ENCODE results near the gene MTMR3. TPM values are rescaled to one million over a fixed set of nuclear protein-coding genes. Genes with fewer than 3 reads are reported as not detected.

Gene MTMR3
- total RNA-seq, 2 experiments from 2014 or later, result 17.6 to 22.2 TPM

DNA sequence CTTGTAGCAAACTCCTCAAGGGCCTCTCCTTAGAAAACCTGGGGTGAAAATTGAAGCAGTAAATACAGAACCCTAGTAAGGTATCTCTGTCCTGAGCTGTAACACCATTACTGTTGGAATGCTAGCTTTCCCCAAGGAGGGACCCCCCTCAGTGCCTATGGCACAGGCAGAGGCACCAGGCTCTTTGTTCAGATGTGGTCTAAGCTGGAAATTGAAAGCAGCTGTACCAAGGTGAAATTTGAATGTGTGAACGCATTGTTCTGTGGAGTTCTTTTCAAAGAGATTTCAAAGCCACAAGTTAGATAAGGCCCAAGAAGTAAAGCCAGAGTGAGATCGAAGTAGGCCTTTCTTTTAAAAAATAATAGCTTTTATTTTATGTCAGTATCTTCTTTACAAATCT, 125.4 kb downstream of the MTMR3 start:
- H3K9me2 ChIP-seq (ENCODE audit: insufficient read depth, low read length), result no peaks in the 10 kb centered on the region
- no peaks in the 10 kb centered on the region for H4K20me1 ChIP-seq (ENCODE audit: insufficient read depth, low read length)
- CTCF ChIA-PET (ENCODE audit: unreplicated experiment), result interaction anchor here (1.0 kb wide), 1 partner anchor 11 kb away, joined by 4 read pairs; no protein-coding TSS in a partner anchor
- H3K27ac ChIP-seq (ENCODE audit: low read depth, low read length, poor library complexity, severe bottlenecking), result no peak overlapping the region
- H3K4me2 ChIP-seq (ENCODE audit: low read length), result no peak overlapping the region
- H3K4me1 ChIP-seq (ENCODE audit: insufficient read depth, low read length, poor library complexity, severe bottlenecking), result no peaks in the 10 kb centered on the region
- intact Hi-C loops (cut with micrococcal nuclease; ENCODE audit: unreplicated experiment), result loop anchor here (5.0 to 10.0 kb wide), 3 partner anchors 174 to 611 kb away; partner anchors contain the start of gene ASCC2
- no TSS peak for BruUV-seq (replicated peaks)
- no peaks in the 10 kb centered on the region for H3K9me3 ChIP-seq (ENCODE audit: low read length)
- TF ChIP-seq, protein P1, sequence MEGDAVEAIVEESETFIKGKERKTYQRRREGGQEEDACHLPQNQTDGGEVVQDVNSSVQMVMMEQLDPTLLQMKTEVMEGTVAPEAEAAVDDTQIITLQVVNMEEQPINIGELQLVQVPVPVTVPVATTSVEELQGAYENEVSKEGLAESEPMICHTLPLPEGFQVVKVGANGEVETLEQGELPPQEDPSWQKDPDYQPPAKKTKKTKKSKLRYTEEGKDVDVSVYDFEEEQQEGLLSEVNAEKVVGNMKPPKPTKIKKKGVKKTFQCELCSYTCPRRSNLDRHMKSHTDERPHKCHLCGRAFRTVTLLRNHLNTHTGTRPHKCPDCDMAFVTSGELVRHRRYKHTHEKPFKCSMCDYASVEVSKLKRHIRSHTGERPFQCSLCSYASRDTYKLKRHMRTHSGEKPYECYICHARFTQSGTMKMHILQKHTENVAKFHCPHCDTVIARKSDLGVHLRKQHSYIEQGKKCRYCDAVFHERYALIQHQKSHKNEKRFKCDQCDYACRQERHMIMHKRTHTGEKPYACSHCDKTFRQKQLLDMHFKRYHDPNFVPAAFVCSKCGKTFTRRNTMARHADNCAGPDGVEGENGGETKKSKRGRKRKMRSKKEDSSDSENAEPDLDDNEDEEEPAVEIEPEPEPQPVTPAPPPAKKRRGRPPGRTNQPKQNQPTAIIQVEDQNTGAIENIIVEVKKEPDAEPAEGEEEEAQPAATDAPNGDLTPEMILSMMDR (conservative IDR thresholded peaks at IDR 0.05; ENCODE audit: low read length), result no peak
- no peak for TF ChIP-seq EZH2phosphoT487 (IDR thresholded peaks at IDR 0.05; ENCODE audit: borderline replicate concordance, low read depth, low read length)
- no peak overlapping the region for H3K4me3 ChIP-seq (ENCODE audit: low read depth, low read length, poor library complexity, severe bottlenecking)
- 0 out of 2 replicates have a peak, but pooled peaks cover 5% of the 10 kb centered on the region for H3K36me3 ChIP-seq (ENCODE audit: insufficient read depth, low read length)
- no peaks in the 10 kb centered on the region for H3K79me2 ChIP-seq (ENCODE audit: insufficient read depth, low read depth, low read length)
- DNase-seq (ENCODE audit: low spot score), result no peak
- H2AFZ ChIP-seq (ENCODE audit: low read length), result no peak overlapping the region
- POLR2A ChIA-PET, result interaction anchor here (1.2 kb wide), 1 partner anchor 10 kb away, joined by 3 read pairs; no protein-coding TSS in a partner anchor

DNA sequence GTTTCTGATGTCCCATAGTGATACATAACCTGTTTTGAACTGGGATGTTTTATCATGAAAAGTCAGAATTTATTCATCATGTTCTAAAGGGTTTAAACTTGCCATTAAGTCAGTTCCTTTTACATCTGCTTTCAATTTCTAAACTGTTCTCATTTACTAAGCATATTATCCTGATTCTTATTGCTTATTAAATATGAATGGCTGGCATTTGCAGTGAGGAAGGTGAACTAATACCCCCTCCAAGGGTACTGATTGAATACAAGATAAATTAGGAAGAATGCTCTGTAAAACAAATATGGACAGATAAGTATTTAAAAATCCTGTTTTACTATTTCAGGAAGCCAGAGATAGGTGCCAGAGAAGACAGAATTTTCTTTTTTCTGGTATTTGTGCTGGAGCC, 126.5 kb downstream of the MTMR3 start:
- TF ChIP-seq, protein P1 (conservative IDR thresholded peaks at IDR 0.05; ENCODE audit: low read length), result no peak
- TF ChIP-seq EZH2phosphoT487 (IDR thresholded peaks at IDR 0.05; ENCODE audit: borderline replicate concordance, low read depth, low read length), result no peak
- CTCF ChIA-PET (ENCODE audit: unreplicated experiment), result no interaction called here
- BruUV-seq (replicated peaks), result no TSS peak
- Histone ChIP-seq H3K79me2 (ENCODE audit: insufficient read depth, low read depth, low read length) (no peaks in the 10 kb centered on the region), H3K27ac (ENCODE audit: low read depth, low read length, poor library complexity, severe bottlenecking) (no peak overlapping the region), H3K36me3 (ENCODE audit: insufficient read depth, low read length) (peaks cover 10% of the 10 kb centered on the region; the same call in 1 of the 2 replicates), H3K9me3 (ENCODE audit: low read length) (no peaks in the 10 kb centered on the region), H4K20me1 (ENCODE audit: insufficient read depth, low read length) (no peaks in the 10 kb centered on the region), H3K4me2 (ENCODE audit: low read length) (no peak overlapping the region), H3K4me3 (ENCODE audit: low read depth, low read length, poor library complexity, severe bottlenecking) (no peak overlapping the region), H2AFZ (ENCODE audit: low read length) (no peak overlapping the region), H3K4me1 (ENCODE audit: insufficient read depth, low read length, poor library complexity, severe bottlenecking) (no peaks in the 10 kb centered on the region), H3K9me2 (ENCODE audit: insufficient read depth, low read length) (no peaks in the 10 kb centered on the region)
- DNase-seq (ENCODE audit: low spot score), result no peak
- intact Hi-C loops (cut with micrococcal nuclease; ENCODE audit: unreplicated experiment), result loop anchor here (5.0 to 10.0 kb wide), 3 partner anchors 175 to 612 kb away; partner anchors contain the start of gene ASCC2
- POLR2A ChIA-PET, result no interaction called here

DNA sequence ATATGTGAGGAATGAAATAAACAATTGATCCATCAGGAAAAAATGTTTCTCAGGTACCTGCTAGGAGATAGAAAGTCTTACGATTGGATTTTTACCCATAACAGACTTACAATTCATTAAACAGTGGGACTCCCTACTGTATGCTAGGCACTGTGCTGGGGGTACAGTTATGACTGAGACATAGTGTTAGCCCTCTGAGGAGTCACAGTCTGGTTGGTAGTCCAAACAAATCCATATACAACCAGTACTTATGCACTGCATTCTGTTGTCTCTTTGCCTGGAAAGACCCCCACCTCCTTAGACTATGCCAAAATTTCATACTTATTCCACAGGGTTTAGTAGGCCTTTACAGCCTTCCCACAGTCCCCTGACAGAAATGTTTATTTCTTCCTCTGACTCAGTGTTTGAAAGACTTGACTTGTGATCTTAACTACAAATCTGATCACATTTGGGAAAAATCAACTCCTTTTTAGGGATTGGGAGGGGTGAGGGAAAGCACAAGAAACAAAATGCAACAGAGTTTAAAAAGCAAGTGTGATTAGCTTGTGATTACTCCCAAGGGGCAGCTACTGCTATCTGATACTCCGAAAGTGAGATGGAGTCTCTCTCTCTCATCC, 127.9 kb downstream of the MTMR3 start:
- Histone ChIP-seq H3K9me3 (ENCODE audit: low read length) (no peaks in the 10 kb centered on the region), H2AFZ (ENCODE audit: low read length) (no peak overlapping the region), H3K9me2 (ENCODE audit: insufficient read depth, low read length) (no peaks in the 10 kb centered on the region), H4K20me1 (ENCODE audit: insufficient read depth, low read length) (no peaks in the 10 kb centered on the region), H3K79me2 (ENCODE audit: insufficient read depth, low read depth, low read length) (no peaks in the 10 kb centered on the region), H3K4me1 (ENCODE audit: insufficient read depth, low read length, poor library complexity, severe bottlenecking) (no peaks in the 10 kb centered on the region), H3K4me3 (ENCODE audit: low read depth, low read length, poor library complexity, severe bottlenecking) (no peak overlapping the region), H3K36me3 (ENCODE audit: insufficient read depth, low read length) (peaks cover 16% of the 10 kb centered on the region; the same call in 1 of the 2 replicates), H3K4me2 (ENCODE audit: low read length) (no peak overlapping the region), H3K27ac (ENCODE audit: low read depth, low read length, poor library complexity, severe bottlenecking) (no peak overlapping the region)
- DNase-seq (ENCODE audit: low spot score), result no peak
- CTCF ChIA-PET (ENCODE audit: unreplicated experiment), result no interaction called here
- no TSS peak for BruUV-seq (replicated peaks)
- TF ChIP-seq, protein P1 (conservative IDR thresholded peaks at IDR 0.05; ENCODE audit: low read length), result no peak
- no peak for TF ChIP-seq EZH2phosphoT487 (IDR thresholded peaks at IDR 0.05; ENCODE audit: borderline replicate concordance, low read depth, low read length)
- POLR2A ChIA-PET, result no interaction called here
- intact Hi-C loops (cut with micrococcal nuclease; ENCODE audit: unreplicated experiment), result no loop called here

Measured in OCI-LY7 (cell line).